Endothelial cell of umbilical vein (primary cell): ENCODE results near the gene KLHDC9.

ENCODE experiments used
- EZH2 ChIP-seq: IDR thresholded peaks from 2 replicates; pipeline ENCODE4 v1.6.1; 2012; ENCODE audit warnings: borderline replicate concordance, low read depth, mild to moderate bottlenecking, moderate library complexity, low read length, inconsistent platforms; ENCODE audit not compliant: severe bottlenecking
- GATA2 ChIP-seq: IDR thresholded peaks from 2 replicates; pipeline ENCODE4 v1.7.0; 2011; ENCODE audit warnings: low read depth, mild to moderate bottlenecking, moderate library complexity, mixed read lengths, low read length; ENCODE audit not compliant: insufficient read length, insufficient read depth
- POLR2A ChIP-seq: IDR thresholded peaks from 2 replicates; pipeline ENCODE4 v1.6.1; 2012; ENCODE audit warnings: low read depth, mild to moderate bottlenecking, control low read depth, low read length
- POLR2AphosphoS5 ChIP-seq: IDR thresholded peaks from 2 replicates; pipeline ENCODE4 v1.6.1; 2012; ENCODE audit warnings: low read depth, mild to moderate bottlenecking, control low read depth, low read length, moderate library complexity; ENCODE audit not compliant: insufficient read depth
- TF ChIP-seq, protein P1 (sequence below), 2 donors: IDR thresholded peaks; 1 replicate in 1 of 2; 2 replicates in 1 of 2; pipeline ENCODE4 v1.5.1; 2011; ENCODE audit warnings: low read length in 2 of 2, mild to moderate bottlenecking in 2 of 2, moderate library complexity in 2 of 2, control low read depth in 1 of 2, inconsistent platforms in 1 of 2, low read depth in 1 of 2; ENCODE audit not compliant: insufficient read depth in 1 of 2; ENCODE audit errors: extremely low read depth in 1 of 2
- TF ChIP-seq, protein P2 (sequence below): IDR thresholded peaks from 2 replicates; pipeline ENCODE4 v1.6.1; 2011; ENCODE audit not compliant: insufficient read depth, insufficient read length

DNA sequence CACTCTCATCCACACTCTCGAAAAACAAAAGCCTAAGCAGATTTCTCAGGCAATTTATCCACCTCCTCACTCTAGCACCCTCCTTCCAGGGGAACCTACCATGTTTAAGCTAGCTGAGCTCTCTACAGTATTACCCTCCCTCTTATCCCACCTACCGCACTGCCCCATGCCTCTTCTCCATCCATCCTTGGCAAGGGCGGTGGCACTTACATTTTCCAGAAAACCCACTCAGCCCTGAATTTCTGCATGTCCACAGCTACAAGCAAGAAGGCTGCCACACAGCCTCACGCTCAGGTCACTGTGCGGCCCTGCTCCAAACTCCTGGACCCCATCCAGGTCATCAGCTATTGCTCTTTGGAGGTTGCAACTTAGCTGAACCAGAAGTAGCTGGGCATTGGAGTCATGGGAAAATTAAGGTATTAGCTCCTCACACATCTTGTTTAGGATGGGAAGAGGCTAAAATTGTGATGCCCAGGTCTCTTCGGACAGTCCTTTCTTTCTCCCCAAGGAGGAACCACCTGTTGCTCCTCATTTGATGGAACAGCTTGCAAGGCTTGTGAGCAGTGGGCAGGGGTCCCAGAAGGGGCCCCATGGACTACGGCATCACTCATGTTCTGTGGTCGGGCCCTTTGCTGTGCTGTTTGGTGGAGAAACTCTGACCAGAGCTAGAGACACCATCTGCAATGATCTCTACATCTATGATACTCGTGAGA is 1.1 kb downstream of the KLHDC9 start:
- TF ChIP-seq, protein P1, sequence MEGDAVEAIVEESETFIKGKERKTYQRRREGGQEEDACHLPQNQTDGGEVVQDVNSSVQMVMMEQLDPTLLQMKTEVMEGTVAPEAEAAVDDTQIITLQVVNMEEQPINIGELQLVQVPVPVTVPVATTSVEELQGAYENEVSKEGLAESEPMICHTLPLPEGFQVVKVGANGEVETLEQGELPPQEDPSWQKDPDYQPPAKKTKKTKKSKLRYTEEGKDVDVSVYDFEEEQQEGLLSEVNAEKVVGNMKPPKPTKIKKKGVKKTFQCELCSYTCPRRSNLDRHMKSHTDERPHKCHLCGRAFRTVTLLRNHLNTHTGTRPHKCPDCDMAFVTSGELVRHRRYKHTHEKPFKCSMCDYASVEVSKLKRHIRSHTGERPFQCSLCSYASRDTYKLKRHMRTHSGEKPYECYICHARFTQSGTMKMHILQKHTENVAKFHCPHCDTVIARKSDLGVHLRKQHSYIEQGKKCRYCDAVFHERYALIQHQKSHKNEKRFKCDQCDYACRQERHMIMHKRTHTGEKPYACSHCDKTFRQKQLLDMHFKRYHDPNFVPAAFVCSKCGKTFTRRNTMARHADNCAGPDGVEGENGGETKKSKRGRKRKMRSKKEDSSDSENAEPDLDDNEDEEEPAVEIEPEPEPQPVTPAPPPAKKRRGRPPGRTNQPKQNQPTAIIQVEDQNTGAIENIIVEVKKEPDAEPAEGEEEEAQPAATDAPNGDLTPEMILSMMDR (IDR thresholded peaks at IDR 0.05; ENCODE audit: extremely low read depth in 1 of 2, insufficient read depth in 1 of 2, low read depth in 1 of 2, low read length in 2 of 2) = no peak
- TF ChIP-seq EZH2 (no peak), POLR2A (peak; percentile 31), POLR2AphosphoS5 (no peak), GATA2 (no peak)
- TF ChIP-seq, protein P2, sequence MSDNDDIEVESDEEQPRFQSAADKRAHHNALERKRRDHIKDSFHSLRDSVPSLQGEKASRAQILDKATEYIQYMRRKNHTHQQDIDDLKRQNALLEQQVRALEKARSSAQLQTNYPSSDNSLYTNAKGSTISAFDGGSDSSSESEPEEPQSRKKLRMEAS = no peak
